HEK293 (cell line): Measurements from ENCODE around the gene NSG1.

Source experiments
- CTCF ChIA-PET: fragments of 350-600 bp; formaldehyde crosslinking; extraction: SDS; loops from one replicate; lab custom pipeline; 2021; ENCODE audit warnings: antibody characterized with exemption; lab: Yijun Ruan, JAX
- POLR2A ChIA-PET: fragments of 300-600 bp; formaldehyde crosslinking; extraction: SDS; loops from one replicate; lab custom pipeline; 2020; ENCODE audit warnings: antibody characterized with exemption, inconsistent platforms; lab: Yijun Ruan, JAX
- H3K27ac ChIP-seq: fragments of 200-500 bp; sonication (Bioruptor generic); 2 replicates; pipeline ENCODE4 v1.5.1; 2014; ENCODE audit warnings: low read depth, low read length, control low read depth, inconsistent platforms; ENCODE audit errors: extremely low read depth
- H3K36me3 ChIP-seq, 2 experiments: fragments of 200-500 bp in 1 of 2; sonication (Bioruptor generic) in 1 of 2; 1 replicate in 1 of 2; 2 replicates in 1 of 2; pipeline ENCODE4 v1.5.1; 2014 to 2017; ENCODE audit warnings: inconsistent platforms in 2 of 2, low read length in 2 of 2; ENCODE audit not compliant: control insufficient read depth in 2 of 2, insufficient read depth in 1 of 2
- H3K4me1 ChIP-seq: fragments of 200-500 bp; sonication (Bioruptor generic); 2 replicates; pipeline ENCODE4 v1.5.1; 2014; ENCODE audit warnings: mild to moderate bottlenecking, low read length, inconsistent platforms; ENCODE audit not compliant: control insufficient read depth, insufficient read depth
- H3K4me3 ChIP-seq: 2 replicates; pipeline ENCODE4 v1.5.1; 2011; ENCODE audit warnings: low read depth, mild to moderate bottlenecking, control low read depth, low read length, moderate library complexity
- H3K9me3 ChIP-seq: fragments of 200-500 bp; sonication (Bioruptor generic); 2 replicates; pipeline ENCODE4 v1.5.1; 2014; ENCODE audit warnings: low read depth, low read length, inconsistent platforms; ENCODE audit not compliant: control insufficient read depth, insufficient read depth
- BCL11A ChIP-seq: fragments of 450-650 bp; formaldehyde crosslinking; IDR thresholded peaks from 2 replicates; pipeline ENCODE4 v1.5.1; 2016; ENCODE audit warnings: low read depth, missing biosample characterization, missing genetic modification characterization
- HOXA7 ChIP-seq: sonication (generic); formaldehyde crosslinking; IDR thresholded peaks from 2 replicates; pipeline ENCODE4 v1.8.1; 2022; ENCODE audit warnings: missing genetic modification reagents, borderline replicate concordance
- IKZF3 ChIP-seq: fragments of 450-650 bp; IDR thresholded peaks from 2 replicates; pipeline ENCODE4 v1.5.0; 2018; ENCODE audit warnings: missing biosample characterization, mild to moderate bottlenecking, missing genetic modification characterization, moderate library complexity
- RBAK ChIP-seq: fragments of 450-650 bp; formaldehyde crosslinking; IDR thresholded peaks from 2 replicates; pipeline ENCODE4 v1.5.1; 2016; ENCODE audit warnings: missing biosample characterization, missing genetic modification characterization
- SP2 ChIP-seq: fragments of 450-650 bp; formaldehyde crosslinking; IDR thresholded peaks from 2 replicates; pipeline ENCODE4 v1.5.1; 2016; ENCODE audit warnings: missing biosample characterization, missing genetic modification characterization
- YY1 ChIP-seq: fragments of 450-650 bp; formaldehyde crosslinking; IDR thresholded peaks from 2 replicates; pipeline ENCODE4 v1.5.1; 2018; ENCODE audit warnings: missing biosample characterization, missing genetic modification characterization
- ZBTB48 ChIP-seq: fragments of 450-650 bp; formaldehyde crosslinking; IDR thresholded peaks from 2 replicates; pipeline ENCODE4 v1.5.1; 2016; ENCODE audit warnings: missing biosample characterization, missing genetic modification characterization
- ZFHX2 ChIP-seq: fragments of 450-650 bp; formaldehyde crosslinking; conservative IDR thresholded peaks from 2 replicates; pipeline ENCODE4 v1.5.1; 2016; ENCODE audit warnings: missing biosample characterization, missing genetic modification characterization
- ZNF155 ChIP-seq: fragments of 450-650 bp; formaldehyde crosslinking; IDR thresholded peaks from 2 replicates; pipeline ENCODE4 v1.5.1; 2016; ENCODE audit warnings: missing biosample characterization, missing genetic modification characterization
- ZNF16 ChIP-seq: fragments of 450-650 bp; formaldehyde crosslinking; IDR thresholded peaks from 2 replicates; pipeline ENCODE4 v1.5.1; 2016; ENCODE audit warnings: low read depth, missing biosample characterization, missing genetic modification characterization
- ZNF292 ChIP-seq: fragments of 450-650 bp; formaldehyde crosslinking; IDR thresholded peaks from 2 replicates; pipeline ENCODE4 v1.5.1; 2016; ENCODE audit warnings: low read depth, missing biosample characterization, missing genetic modification characterization, borderline replicate concordance
- ZNF350 ChIP-seq: fragments of 450-650 bp; formaldehyde crosslinking; IDR thresholded peaks from 2 replicates; pipeline ENCODE4 v1.5.0; 2017; ENCODE audit warnings: missing biosample characterization, mild to moderate bottlenecking, missing genetic modification characterization
- ZNF558 ChIP-seq: fragments of 450-650 bp; formaldehyde crosslinking; IDR thresholded peaks from 2 replicates; pipeline ENCODE4 v1.5.1; 2016; ENCODE audit warnings: missing biosample characterization, missing genetic modification characterization
- ZNF596 ChIP-seq: fragments of 450-650 bp; IDR thresholded peaks from 2 replicates; pipeline ENCODE4 v1.5.0; 2018; ENCODE audit warnings: missing biosample characterization, mild to moderate bottlenecking, missing genetic modification characterization, moderate library complexity
- ZNF600 ChIP-seq: fragments of 450-650 bp; formaldehyde crosslinking; IDR thresholded peaks from 2 replicates; pipeline ENCODE4 v1.5.1; 2016; ENCODE audit warnings: missing biosample characterization, missing genetic modification characterization
- ZNF660 ChIP-seq: fragments of 450-650 bp; IDR thresholded peaks from 2 replicates; pipeline ENCODE4 v1.5.1; 2018; ENCODE audit warnings: missing biosample characterization, mild to moderate bottlenecking, missing genetic modification characterization
- ZNF747 ChIP-seq: fragments of 450-650 bp; formaldehyde crosslinking; IDR thresholded peaks from 2 replicates; pipeline ENCODE4 v1.5.1; 2016; ENCODE audit warnings: missing biosample characterization, missing genetic modification characterization
- ZSCAN30 ChIP-seq: fragments of 450-650 bp; IDR thresholded peaks from 2 replicates; pipeline ENCODE4 v1.5.1; 2018; ENCODE audit warnings: missing biosample characterization, mild to moderate bottlenecking, missing genetic modification characterization, moderate library complexity
- TF ChIP-seq, protein P1 (sequence below): fragments of 450-650 bp; formaldehyde crosslinking; IDR thresholded peaks from 2 replicates; pipeline ENCODE4 v1.5.1; 2017; ENCODE audit warnings: missing biosample characterization, missing genetic modification characterization
- TF ChIP-seq, protein P2 (sequence below): fragments of 450-650 bp; formaldehyde crosslinking; IDR thresholded peaks from 2 replicates; pipeline ENCODE4 v1.5.1; 2016; ENCODE audit warnings: missing biosample characterization, missing genetic modification characterization, low read depth
- TF ChIP-seq, protein P3 (sequence below): fragments of 450-650 bp; formaldehyde crosslinking; IDR thresholded peaks from 2 replicates; pipeline ENCODE4 v1.5.1; 2016; ENCODE audit warnings: missing biosample characterization, missing genetic modification characterization
- TF ChIP-seq, protein P4 (sequence below): fragments of 450-650 bp; IDR thresholded peaks from 2 replicates; pipeline ENCODE4 v1.5.1; 2018; ENCODE audit warnings: missing biosample characterization, mild to moderate bottlenecking, missing genetic modification characterization
- TF ChIP-seq, protein P5 (sequence below): fragments of 450-650 bp; formaldehyde crosslinking; IDR thresholded peaks from 2 replicates; pipeline ENCODE4 v1.5.0; 2017; ENCODE audit warnings: missing biosample characterization, missing genetic modification characterization, borderline replicate concordance

Gene NSG1

DNA sequence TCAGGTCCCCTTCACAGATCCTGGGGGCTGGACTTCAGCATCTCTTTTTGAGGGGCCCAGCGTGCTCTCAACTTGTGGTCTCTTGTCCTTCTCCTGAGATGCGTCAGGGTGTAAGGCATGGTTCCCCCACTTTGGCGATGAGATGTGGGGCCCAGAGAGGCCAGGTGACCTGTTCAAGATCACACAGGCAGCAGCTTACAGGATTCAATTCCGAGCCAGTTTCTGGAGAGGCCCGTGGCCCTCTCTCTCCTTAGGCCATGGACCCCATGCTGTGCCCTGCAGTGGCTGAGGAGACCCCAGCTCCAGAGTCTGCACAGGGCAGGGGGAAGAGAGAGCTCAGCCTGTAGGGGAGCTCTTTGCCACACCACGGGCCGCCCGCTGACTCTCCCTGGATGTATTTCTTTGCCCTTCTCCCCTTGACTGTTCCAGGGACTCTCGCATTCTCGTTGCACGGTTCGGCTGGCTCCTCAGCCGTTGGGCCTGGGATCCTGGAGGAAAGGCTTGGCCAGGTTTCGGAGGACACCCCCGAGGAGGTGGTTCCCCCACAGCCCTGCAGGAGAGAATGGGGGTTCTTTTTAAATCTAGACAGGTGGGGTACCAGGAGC is 18.6 kb downstream of the NSG1 start:
- Histone ChIP-seq H3K36me3 (no peaks in the 10 kb centered on the region), H3K27ac (no peak overlapping the region), H3K4me1 (no peaks in the 10 kb centered on the region), H3K4me3 (no peak overlapping the region), H3K9me3 (no peaks in the 10 kb centered on the region)
- TF ChIP-seq ZNF558 (tag by site-specific recombination) (no peak), ZBTB48 (tag by site-specific recombination) (no peak), SP2 (tag by site-specific recombination) (no peak), BCL11A (tag by site-specific recombination) (no peak), ZFHX2 (tag by site-specific recombination) (no peak), ZNF292 (tag by site-specific recombination) (no peak)
- CTCF ChIA-PET: no interaction called here
- POLR2A ChIA-PET: no interaction called here

DNA sequence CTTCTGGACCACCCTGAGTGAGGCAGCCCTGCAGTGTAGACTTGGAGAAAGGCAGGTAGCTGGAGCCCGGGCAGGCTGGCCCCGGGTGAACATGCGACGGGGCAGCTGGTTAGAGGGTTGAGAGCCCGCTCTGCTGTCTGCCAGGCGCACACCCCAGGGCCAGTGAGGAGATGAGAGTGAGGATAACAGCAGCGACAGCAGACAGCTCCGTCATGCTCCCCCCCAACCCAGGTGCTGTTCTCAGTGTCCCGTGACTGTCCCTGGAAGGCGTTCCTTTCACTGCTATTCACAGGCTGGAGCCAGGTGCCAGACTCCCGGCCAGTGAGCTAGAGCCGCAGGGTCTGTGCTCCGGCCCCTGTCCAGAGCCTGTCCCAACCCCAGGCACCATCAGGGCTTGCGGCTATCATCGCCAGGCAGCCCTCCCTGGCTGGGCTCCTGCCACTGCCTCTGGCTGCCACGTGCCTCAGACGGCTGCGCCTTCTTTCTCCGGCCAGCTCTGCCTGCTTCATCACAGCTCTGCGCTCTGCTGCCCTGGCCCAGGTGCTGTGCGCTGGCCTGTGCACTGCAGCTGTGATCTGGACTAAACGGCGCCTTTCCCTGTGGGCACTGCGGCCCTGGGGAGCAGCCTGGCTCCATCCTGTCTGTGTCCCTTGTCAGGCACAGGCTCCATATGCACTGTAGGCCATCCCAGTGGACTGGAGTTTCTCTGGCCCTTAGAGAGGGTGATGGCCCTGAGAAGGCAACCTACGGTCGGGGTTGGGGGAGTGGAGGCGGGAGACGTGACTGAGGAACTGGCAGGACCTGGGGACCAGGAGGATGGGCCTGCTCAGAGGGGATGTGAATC is 19.8 kb downstream of the NSG1 start:
- no peak for TF ChIP-seq ZNF155 (tag by site-specific recombination)
- no peak for TF ChIP-seq ZNF600 (tag by site-specific recombination)
- TF ChIP-seq HOXA7 (CRISPR knock-in tag): no peak
- no peak for TF ChIP-seq IKZF3
- TF ChIP-seq, protein P1, sequence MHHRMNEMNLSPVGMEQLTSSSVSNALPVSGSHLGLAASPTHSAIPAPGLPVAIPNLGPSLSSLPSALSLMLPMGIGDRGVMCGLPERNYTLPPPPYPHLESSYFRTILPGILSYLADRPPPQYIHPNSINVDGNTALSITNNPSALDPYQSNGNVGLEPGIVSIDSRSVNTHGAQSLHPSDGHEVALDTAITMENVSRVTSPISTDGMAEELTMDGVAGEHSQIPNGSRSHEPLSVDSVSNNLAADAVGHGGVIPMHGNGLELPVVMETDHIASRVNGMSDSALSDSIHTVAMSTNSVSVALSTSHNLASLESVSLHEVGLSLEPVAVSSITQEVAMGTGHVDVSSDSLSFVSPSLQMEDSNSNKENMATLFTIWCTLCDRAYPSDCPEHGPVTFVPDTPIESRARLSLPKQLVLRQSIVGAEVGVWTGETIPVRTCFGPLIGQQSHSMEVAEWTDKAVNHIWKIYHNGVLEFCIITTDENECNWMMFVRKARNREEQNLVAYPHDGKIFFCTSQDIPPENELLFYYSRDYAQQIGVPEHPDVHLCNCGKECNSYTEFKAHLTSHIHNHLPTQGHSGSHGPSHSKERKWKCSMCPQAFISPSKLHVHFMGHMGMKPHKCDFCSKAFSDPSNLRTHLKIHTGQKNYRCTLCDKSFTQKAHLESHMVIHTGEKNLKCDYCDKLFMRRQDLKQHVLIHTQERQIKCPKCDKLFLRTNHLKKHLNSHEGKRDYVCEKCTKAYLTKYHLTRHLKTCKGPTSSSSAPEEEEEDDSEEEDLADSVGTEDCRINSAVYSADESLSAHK (tag by site-specific recombination): no peak
- TF ChIP-seq ZNF350 (tag by site-specific recombination): no peak
- TF ChIP-seq ZNF558 (tag by site-specific recombination): no peak
- TF ChIP-seq RBAK (tag by site-specific recombination): no peak
- TF ChIP-seq ZNF16 (tag by site-specific recombination): no peak
- TF ChIP-seq YY1 (tag by site-specific recombination): no peak
- TF ChIP-seq, protein P2, sequence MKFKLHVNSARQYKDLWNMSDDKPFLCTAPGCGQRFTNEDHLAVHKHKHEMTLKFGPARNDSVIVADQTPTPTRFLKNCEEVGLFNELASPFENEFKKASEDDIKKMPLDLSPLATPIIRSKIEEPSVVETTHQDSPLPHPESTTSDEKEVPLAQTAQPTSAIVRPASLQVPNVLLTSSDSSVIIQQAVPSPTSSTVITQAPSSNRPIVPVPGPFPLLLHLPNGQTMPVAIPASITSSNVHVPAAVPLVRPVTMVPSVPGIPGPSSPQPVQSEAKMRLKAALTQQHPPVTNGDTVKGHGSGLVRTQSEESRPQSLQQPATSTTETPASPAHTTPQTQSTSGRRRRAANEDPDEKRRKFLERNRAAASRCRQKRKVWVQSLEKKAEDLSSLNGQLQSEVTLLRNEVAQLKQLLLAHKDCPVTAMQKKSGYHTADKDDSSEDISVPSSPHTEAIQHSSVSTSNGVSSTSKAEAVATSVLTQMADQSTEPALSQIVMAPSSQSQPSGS (tag by site-specific recombination): no peak
- TF ChIP-seq, protein P3, sequence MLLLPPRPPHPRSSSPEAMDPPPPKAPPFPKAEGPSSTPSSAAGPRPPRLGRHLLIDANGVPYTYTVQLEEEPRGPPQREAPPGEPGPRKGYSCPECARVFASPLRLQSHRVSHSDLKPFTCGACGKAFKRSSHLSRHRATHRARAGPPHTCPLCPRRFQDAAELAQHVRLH (tag by site-specific recombination): no peak
- TF ChIP-seq ZNF660 (tag by site-specific recombination): no peak
- TF ChIP-seq, protein P4, sequence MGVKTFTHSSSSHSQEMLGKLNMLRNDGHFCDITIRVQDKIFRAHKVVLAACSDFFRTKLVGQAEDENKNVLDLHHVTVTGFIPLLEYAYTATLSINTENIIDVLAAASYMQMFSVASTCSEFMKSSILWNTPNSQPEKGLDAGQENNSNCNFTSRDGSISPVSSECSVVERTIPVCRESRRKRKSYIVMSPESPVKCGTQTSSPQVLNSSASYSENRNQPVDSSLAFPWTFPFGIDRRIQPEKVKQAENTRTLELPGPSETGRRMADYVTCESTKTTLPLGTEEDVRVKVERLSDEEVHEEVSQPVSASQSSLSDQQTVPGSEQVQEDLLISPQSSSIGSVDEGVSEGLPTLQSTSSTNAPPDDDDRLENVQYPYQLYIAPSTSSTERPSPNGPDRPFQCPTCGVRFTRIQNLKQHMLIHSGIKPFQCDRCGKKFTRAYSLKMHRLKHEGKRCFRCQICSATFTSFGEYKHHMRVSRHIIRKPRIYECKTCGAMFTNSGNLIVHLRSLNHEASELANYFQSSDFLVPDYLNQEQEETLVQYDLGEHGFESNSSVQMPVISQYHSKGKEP: no peak
- no peak for TF ChIP-seq ZNF596 (tag by site-specific recombination)
- TF ChIP-seq, protein P5, sequence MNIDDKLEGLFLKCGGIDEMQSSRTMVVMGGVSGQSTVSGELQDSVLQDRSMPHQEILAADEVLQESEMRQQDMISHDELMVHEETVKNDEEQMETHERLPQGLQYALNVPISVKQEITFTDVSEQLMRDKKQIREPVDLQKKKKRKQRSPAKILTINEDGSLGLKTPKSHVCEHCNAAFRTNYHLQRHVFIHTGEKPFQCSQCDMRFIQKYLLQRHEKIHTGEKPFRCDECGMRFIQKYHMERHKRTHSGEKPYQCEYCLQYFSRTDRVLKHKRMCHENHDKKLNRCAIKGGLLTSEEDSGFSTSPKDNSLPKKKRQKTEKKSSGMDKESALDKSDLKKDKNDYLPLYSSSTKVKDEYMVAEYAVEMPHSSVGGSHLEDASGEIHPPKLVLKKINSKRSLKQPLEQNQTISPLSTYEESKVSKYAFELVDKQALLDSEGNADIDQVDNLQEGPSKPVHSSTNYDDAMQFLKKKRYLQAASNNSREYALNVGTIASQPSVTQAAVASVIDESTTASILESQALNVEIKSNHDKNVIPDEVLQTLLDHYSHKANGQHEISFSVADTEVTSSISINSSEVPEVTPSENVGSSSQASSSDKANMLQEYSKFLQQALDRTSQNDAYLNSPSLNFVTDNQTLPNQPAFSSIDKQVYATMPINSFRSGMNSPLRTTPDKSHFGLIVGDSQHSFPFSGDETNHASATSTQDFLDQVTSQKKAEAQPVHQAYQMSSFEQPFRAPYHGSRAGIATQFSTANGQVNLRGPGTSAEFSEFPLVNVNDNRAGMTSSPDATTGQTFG (tag by site-specific recombination): no peak
- TF ChIP-seq ZSCAN30: no peak
- no peak for TF ChIP-seq ZNF747 (tag by site-specific recombination)
- TF ChIP-seq, all 188 proteins: peak for 0
- Histone ChIP-seq H3K4me1 (no peaks in the 10 kb centered on the region), H3K27ac (no peak overlapping the region), H3K36me3 (no peaks in the 10 kb centered on the region), H3K9me3 (no peaks in the 10 kb centered on the region), H3K4me3 (no peak overlapping the region)
- POLR2A ChIA-PET: no interaction called here
- CTCF ChIA-PET: no interaction called here
